Endothelial cell of umbilical vein (primary cell): Measurements from ENCODE around the gene MYLK. TPM values are rescaled to one million over a fixed set of nuclear protein-coding genes. Genes with fewer than 3 reads are reported as not detected.
A peak's percentile ranks its signal among the peaks of the same experiment; 100 is the strongest.

ENCODE experiments used
- BruUV-seq: library from RNA; stranded (reverse); fragments of 400-500 nt; replicated peaks from 2 replicates; lab custom pipeline; 2021; lab: Mats Ljungman, UMichigan
- CTCF ChIA-PET: fragments of 300-600, 350-600 bp; sonication (Branson Sonifier 250); formaldehyde crosslinking; loops from one replicate; lab custom pipeline; 2021; ENCODE audit warnings: antibody characterized with exemption, inconsistent platforms; lab: Charles Lee
- POLR2A ChIA-PET: fragments of 300-600, 350-600 bp; sonication (Branson Sonifier 250); formaldehyde crosslinking; loops from one replicate; lab custom pipeline; 2021; ENCODE audit warnings: antibody characterized with exemption, inconsistent platforms; lab: Charles Lee
- DNase-seq: peaks from one replicate; pipeline ENCODE4 v3.0.0-alpha.2; 2011; ENCODE audit warnings: low read depth, low spot score
- FAIRE-seq: peaks from 2 replicates; lab custom pipeline; 2011; peaks lifted over from hg19 to GRCh38; lab: Jason Lieb, UNC
- H2AFZ ChIP-seq: 2 replicates; pipeline ENCODE4 v1.6.0; 2012; ENCODE audit warnings: low read depth, low read length, control low read depth, inconsistent platforms
- H3K27ac ChIP-seq: 2 replicates; pipeline ENCODE4 v1.5.1; 2011; ENCODE audit warnings: low read depth, mild to moderate bottlenecking, control low read depth, low read length, moderate library complexity; ENCODE audit not compliant: insufficient read depth
- H3K27me3 ChIP-seq, 2 experiments: 2 replicates each; pipeline versions ENCODE4 v1.6.0 to v1.6.1; 2011; ENCODE audit warnings: low read length in 2 of 2, mixed read lengths in 1 of 2; ENCODE audit not compliant: control insufficient read depth in 2 of 2, insufficient read depth in 2 of 2
- H3K36me3 ChIP-seq, 2 experiments: 2 replicates in 1 of 2; 3 replicates in 1 of 2; pipeline ENCODE4 v1.5.1; 2011; ENCODE audit warnings: low read length in 2 of 2, mild to moderate bottlenecking in 1 of 2, moderate library complexity in 1 of 2; ENCODE audit not compliant: control insufficient read depth in 2 of 2, insufficient read depth in 2 of 2; ENCODE audit errors: extremely low read depth in 1 of 2
- H3K4me1 ChIP-seq: 3 replicates; pipeline ENCODE4 v1.5.1; 2011; ENCODE audit warnings: mild to moderate bottlenecking, low read length; ENCODE audit not compliant: control insufficient read depth, insufficient read depth; ENCODE audit errors: extremely low read depth
- H3K4me2 ChIP-seq: 2 replicates; pipeline ENCODE4 v1.6.1; 2011; ENCODE audit warnings: low read length, control low read depth, mixed read lengths; ENCODE audit not compliant: insufficient read depth
- H3K4me3 ChIP-seq, 3 experiments: fragments of 200-600 bp in 1 of 3; sonication (generic), shearing (Covaris generic) in 1 of 3; replicated peaks in 1 of 3; 2 replicates each; pipeline ENCODE4 v1.5.1; 2011 to 2016; ENCODE audit warnings: control low read depth in 3 of 3, low read length in 3 of 3, mild to moderate bottlenecking in 2 of 3, inconsistent platforms in 1 of 3, low read depth in 1 of 3, moderate library complexity in 1 of 3; ENCODE audit not compliant: insufficient read depth in 1 of 3
- H3K79me2 ChIP-seq: 2 replicates; pipeline ENCODE4 v1.6.0; 2012; ENCODE audit warnings: low read length, inconsistent platforms; ENCODE audit not compliant: control insufficient read depth, insufficient read depth
- H3K9ac ChIP-seq: replicated peaks from 2 replicates; pipeline ENCODE3; 2011; ENCODE audit warnings: low read length, control low read depth; ENCODE audit not compliant: insufficient read depth; ENCODE audit errors: extremely low read depth
- H3K9me1 ChIP-seq: replicated peaks from 3 replicates; pipeline ENCODE4 v1.6.0; 2011; ENCODE audit warnings: mild to moderate bottlenecking, low read length; ENCODE audit not compliant: control insufficient read depth, insufficient read depth; ENCODE audit errors: extremely low read depth
- H3K9me3 ChIP-seq: replicated peaks from 2 replicates; pipeline ENCODE4 v1.5.1; 2012; ENCODE audit warnings: low read length, inconsistent platforms; ENCODE audit not compliant: control insufficient read depth, insufficient read depth
- H4K20me1 ChIP-seq: replicated peaks from 2 replicates; pipeline ENCODE3; 2011; ENCODE audit warnings: mild to moderate bottlenecking, low read length; ENCODE audit not compliant: control insufficient read depth, insufficient read depth; ENCODE audit errors: extremely low read depth
- CTCF ChIP-seq, 2 donors: IDR thresholded peaks; 1 replicate in 1 of 2; 2 replicates in 1 of 2; pipeline ENCODE4 v1.5.1; 2011; ENCODE audit warnings: low read length in 2 of 2, mild to moderate bottlenecking in 2 of 2, moderate library complexity in 2 of 2, control low read depth in 1 of 2, inconsistent platforms in 1 of 2, low read depth in 1 of 2; ENCODE audit not compliant: insufficient read depth in 1 of 2; ENCODE audit errors: extremely low read depth in 1 of 2
- EZH2 ChIP-seq: IDR thresholded peaks from 2 replicates; pipeline ENCODE4 v1.6.1; 2012; ENCODE audit warnings: borderline replicate concordance, low read depth, mild to moderate bottlenecking, moderate library complexity, low read length, inconsistent platforms; ENCODE audit not compliant: severe bottlenecking
- FOS ChIP-seq: IDR thresholded peaks from 2 replicates; pipeline ENCODE4 v1.6.1; 2011; ENCODE audit warnings: mild to moderate bottlenecking, low read length, moderate library complexity, borderline replicate concordance; ENCODE audit not compliant: insufficient read depth
- GATA2 ChIP-seq: IDR thresholded peaks from 2 replicates; pipeline ENCODE4 v1.7.0; 2011; ENCODE audit warnings: low read depth, mild to moderate bottlenecking, moderate library complexity, mixed read lengths, low read length; ENCODE audit not compliant: insufficient read length, insufficient read depth
- JUN ChIP-seq: IDR thresholded peaks from 2 replicates; pipeline ENCODE4 v1.6.1; 2011; ENCODE audit warnings: borderline replicate concordance, low read depth; ENCODE audit not compliant: insufficient read length, insufficient read depth
- MAX ChIP-seq: IDR thresholded peaks from 2 replicates; pipeline ENCODE4 v1.6.1; 2011; ENCODE audit not compliant: insufficient read depth, insufficient read length
- MYC ChIP-seq: IDR thresholded peaks from one replicate; pipeline ENCODE4 v1.6.1; 2011; ENCODE audit warnings: mild to moderate bottlenecking, low read depth, low read length
- POLR2A ChIP-seq: IDR thresholded peaks from 2 replicates; pipeline ENCODE4 v1.6.1; 2012; ENCODE audit warnings: low read depth, mild to moderate bottlenecking, control low read depth, low read length
- POLR2AphosphoS5 ChIP-seq: IDR thresholded peaks from 2 replicates; pipeline ENCODE4 v1.6.1; 2012; ENCODE audit warnings: low read depth, mild to moderate bottlenecking, control low read depth, low read length, moderate library complexity; ENCODE audit not compliant: insufficient read depth
- dilution Hi-C: fragments of 300-500 bp; cut with MboI; formaldehyde crosslinking; loops from one replicate; pipeline ENCODE4 v1.15.0; 2019; ENCODE audit warnings: low sequenced_read_pairs; ENCODE audit not compliant: extremely low pct_ligation_motif_present
- intact Hi-C: fragments of 100-400 bp; cut with micrococcal nuclease; formaldehyde crosslinking; loops from one replicate; pipeline ENCODE4 v1.10.0; 2022
- polyA plus RNA-seq, 4 experiments: library from polyadenylated mRNA; depleted of rRNA in 3 of 4; stranded (reverse) in 3 of 4; unstranded in 1 of 4; fragments of >200 nt; gene quantifications; 2 replicates each; pipeline versions ENCODE4 v1.2.1 to v1.2.3, GENCODE V29; 2011 to 2012; ENCODE audit warnings: missing spikeins in 1 of 4
- total RNA-seq: library from RNA; stranded (reverse); gene quantifications from 2 replicates; pipeline ENCODE4 v1.2.3, GENCODE V29; 2021

MYLK gene
- total and polyA plus RNA-seq, 2 donors (not counting 3 experiments of a cell fraction or from before 2014, with no cell fraction given) = 10.0 to 22.2 TPM

GRCh38 chr3:123694366-123695087 lies 189.6 kb downstream of the MYLK start:
- DNase-seq (peak; percentile 21), FAIRE-seq (no peak)
- Histone ChIP-seq H2AFZ (peak overlapping the region; percentile 13), H3K27me3 (no peaks in the 10 kb centered on the region), H3K9ac (no peak overlapping the region), H3K4me1 (peaks cover 49% of the 10 kb centered on the region), H3K4me3 (no peak overlapping the region), H3K4me2 (no peak overlapping the region), H3K9me3 (no peaks in the 10 kb centered on the region), H4K20me1 (no peaks in the 10 kb centered on the region), H3K27ac (no peak overlapping the region), H3K36me3 (no peaks in the 10 kb centered on the region), H3K79me2 (no peaks in the 10 kb centered on the region), H3K9me1 (no peaks in the 10 kb centered on the region)
- dilution Hi-C loops = no loop called here
- intact Hi-C loops = no loop called here
- BruUV-seq = no TSS peak
- CTCF ChIA-PET = interaction anchor here (0.9 to 7.9 kb wide), 8 partner anchors 7 to 52 kb away, joined by 3 to 106 read pairs (median 6); no protein-coding TSS in a partner anchor
- POLR2A ChIA-PET = no interaction called here
- TF ChIP-seq CTCF (IDR thresholded peaks at IDR 0.05; ENCODE audit: extremely low read depth in 1 of 2, insufficient read depth in 1 of 2, low read depth in 1 of 2, low read length in 2 of 2) = no peak
- TF ChIP-seq POLR2A = no peak
- no peak for TF ChIP-seq MAX
- TF ChIP-seq MYC = no peak
- TF ChIP-seq POLR2AphosphoS5 = no peak
- TF ChIP-seq FOS = no peak
- TF ChIP-seq EZH2 = no peak
- no peak for TF ChIP-seq GATA2
- TF ChIP-seq JUN = no peak
